CD8-positive, alpha-beta memory T cell (primary cell): ENCODE data around the gene SLC43A2. TPM values are rescaled to one million over a fixed set of nuclear protein-coding genes. Genes with fewer than 3 reads are reported as not detected.

ENCODE experiments used
- CTCF ChIA-PET: fragments of 350-600 bp; sonication (Branson Sonifier 250); formaldehyde crosslinking; loops from one replicate; lab custom pipeline; 2021; ENCODE audit warnings: antibody characterized with exemption; lab: Charles Lee
- POLR2A ChIA-PET: fragments of 350-600 bp; sonication (Branson Sonifier 250); formaldehyde crosslinking; loops from one replicate; lab custom pipeline; 2021; ENCODE audit warnings: antibody characterized with exemption; lab: Charles Lee
- DNase-seq, 5 donors: peaks; one replicate each; pipeline versions ENCODE4 v3.0.0 to v3.0.0-alpha.2; 2020 to 2022; ENCODE audit warnings: mixed read lengths in 1 of 5
- H3K27ac ChIP-seq: one replicate; pipeline ENCODE4 v1.7.0; 2013; ENCODE audit warnings: low read depth, mild to moderate bottlenecking, low read length, moderate library complexity
- H3K27me3 ChIP-seq: 2 replicates; pipeline ENCODE4 v1.7.0; 2013; ENCODE audit warnings: low read length, mild to moderate bottlenecking; ENCODE audit not compliant: insufficient read depth, poor library complexity, severe bottlenecking
- H3K36me3 ChIP-seq: 2 replicates; pipeline ENCODE4 v1.7.0; 2013; ENCODE audit warnings: mild to moderate bottlenecking, low read length, moderate library complexity; ENCODE audit not compliant: insufficient read depth
- H3K4me1 ChIP-seq: 2 replicates; pipeline ENCODE4 v1.7.0; 2013; ENCODE audit warnings: mild to moderate bottlenecking, low read length, moderate library complexity; ENCODE audit not compliant: insufficient read depth
- H3K4me3 ChIP-seq: 2 replicates; pipeline ENCODE4 v1.7.0; 2013; ENCODE audit warnings: mild to moderate bottlenecking, low read length
- H3K9me3 ChIP-seq: 2 replicates; pipeline ENCODE4 v1.7.0; 2013; ENCODE audit warnings: mild to moderate bottlenecking, low read length
- H3K27ac Mint-ChIP-seq, 8 donors: one replicate each; pipeline ENCODE4 v1.8.0; 2020 to 2021; ENCODE audit warnings: mixed read lengths in 8 of 8, mild to moderate bottlenecking in 6 of 8, inconsistent platforms in 3 of 8, moderate library complexity in 3 of 8
- H3K27me3 Mint-ChIP-seq, 2 donors: one replicate each; pipeline ENCODE4 v1.8.0; 2020 to 2021; ENCODE audit warnings: mixed read lengths in 2 of 2, mild to moderate bottlenecking in 1 of 2, moderate library complexity in 1 of 2
- H3K36me3 Mint-ChIP-seq, 3 donors: one replicate each; pipeline ENCODE4 v1.8.0; 2020 to 2021; ENCODE audit warnings: mixed read lengths in 3 of 3, inconsistent platforms in 1 of 3, mild to moderate bottlenecking in 1 of 3
- H3K4me1 Mint-ChIP-seq, 3 donors: one replicate each; pipeline ENCODE4 v1.8.0; 2020 to 2021; ENCODE audit warnings: mixed read lengths in 3 of 3, inconsistent platforms in 1 of 3, mild to moderate bottlenecking in 1 of 3
- H3K4me3 Mint-ChIP-seq, 7 donors: one replicate each; pipeline ENCODE4 v1.8.0; 2020 to 2021; ENCODE audit warnings: mixed read lengths in 7 of 7, mild to moderate bottlenecking in 6 of 7, moderate library complexity in 4 of 7, inconsistent platforms in 2 of 7
- H3K9me3 Mint-ChIP-seq, 5 donors: one replicate each; pipeline ENCODE4 v1.8.0; 2020 to 2022; ENCODE audit warnings: mixed read lengths in 5 of 5, mild to moderate bottlenecking in 3 of 5, moderate library complexity in 2 of 5, inconsistent platforms in 1 of 5
- polyA plus RNA-seq: library from polyadenylated mRNA; unstranded; fragments of 300-500 nt; fragmentation: Illumina TruSeq; gene quantifications from one replicate; pipeline ENCODE4 v1.2.3, GENCODE V29; 2021
- total RNA-seq, 2 experiments: library from RNA; stranded (reverse); gene quantifications; one replicate each; pipeline ENCODE4 v1.2.3, GENCODE V29; 2021

SLC43A2 gene
- total and polyA plus RNA-seq, 3 experiments from 2014 or later, result 1.6 to 10.2 (median 9.0) TPM

DNA sequence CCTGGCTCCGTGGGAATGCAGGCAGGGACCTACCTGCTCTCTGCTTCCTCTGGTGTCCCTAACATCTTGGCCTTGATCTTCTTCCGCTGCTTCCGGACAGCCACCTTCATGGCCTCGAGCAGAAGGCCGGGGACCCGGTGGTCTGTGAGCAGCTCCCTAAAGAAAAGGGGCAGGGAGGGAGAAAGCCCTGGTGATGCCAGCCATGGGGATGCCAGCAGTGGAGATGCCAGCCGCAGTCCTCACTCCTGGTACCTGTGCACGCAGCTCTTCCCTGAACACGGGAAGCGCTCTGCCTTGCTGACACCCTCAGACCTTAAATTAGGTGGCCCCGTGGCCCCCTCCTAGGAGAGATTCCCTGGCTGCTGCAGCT lies 19.2 kb upstream of the SLC43A2 start:
- no peaks in the 10 kb centered on the region for H3K27me3 Mint-ChIP-seq
- ChIA-PET CTCF (interaction anchor here (1.3 to 4.5 kb wide), 5 partner anchors 10 to 131 kb away, joined by 3 to 49 read pairs (median 8); partner anchors contain the start of genes INPP5K and SLC43A2), POLR2A (interaction anchor here (2.2 kb wide), 1 partner anchor 18 kb away, joined by 20 read pairs; no protein-coding TSS in a partner anchor)
- no peaks in the 10 kb centered on the region for H3K9me3 Mint-ChIP-seq
- H3K27ac Mint-ChIP-seq, result peak overlapping the region in 1 of 8 donors; percentile 72
- H3K4me3 Mint-ChIP-seq, result peak overlapping the region in 4 of 7 donors; percentile 38 to 81 (median 54)
- Histone ChIP-seq H3K4me1 (peaks cover 24% of the 10 kb centered on the region), H3K27ac (no peak overlapping the region), H3K27me3 (no peaks in the 10 kb centered on the region), H3K4me3 (peak overlapping the region; percentile 59), H3K9me3 (no peaks in the 10 kb centered on the region), H3K36me3 (peaks cover 20% of the 10 kb centered on the region)
- peaks cover 0 to 26% (median 0%) of the 10 kb centered on the region in 3 donors for H3K36me3 Mint-ChIP-seq
- H3K4me1 Mint-ChIP-seq, result peaks cover 9 to 32% (median 14%) of the 10 kb centered on the region in 3 donors
- no peak for DNase-seq

- peak overlapping the region in 2 of 8 donors; percentile 51 to 58 for H3K27ac Mint-ChIP-seq
- DNase-seq, result no peak
- H3K27ac ChIP-seq, result no peak overlapping the region
- no peaks in the 10 kb centered on the region for H3K9me3 ChIP-seq
- H3K4me3 ChIP-seq, result no peak overlapping the region
- no peaks in the 10 kb centered on the region for H3K27me3 Mint-ChIP-seq
- H3K4me1 ChIP-seq, result peaks cover 24% of the 10 kb centered on the region
- H3K36me3 Mint-ChIP-seq, result peaks cover 0 to 12% (median 0%) of the 10 kb centered on the region in 3 donors
- H3K27me3 ChIP-seq, result no peaks in the 10 kb centered on the region
- peaks cover 8% of the 10 kb centered on the region for H3K36me3 ChIP-seq
- no peaks in the 10 kb centered on the region for H3K9me3 Mint-ChIP-seq
- peaks cover 9 to 32% (median 14%) of the 10 kb centered on the region in 3 donors for H3K4me1 Mint-ChIP-seq
- H3K4me3 Mint-ChIP-seq, result peak overlapping the region in 4 of 7 donors; percentile 8 to 76 (median 25)
- POLR2A ChIA-PET, result interaction anchor here (1.7 kb wide), 2 partner anchors 17 to 84 kb away, joined by 4 to 7 read pairs; partner anchors contain the start of genes PITPNA and SLC43A2
- CTCF ChIA-PET, result interaction anchor here (0.7 to 4.5 kb wide), 2 partner anchors 16 to 20 kb away, joined by 3 to 49 read pairs; partner anchors contain the start of gene SLC43A2
These were observed 17.7 kb upstream of the SLC43A2 start for GRCh38 chr17:1646199-1646875.

- no peak for DNase-seq
- Mint-ChIP-seq H3K4me3 (peak within 1 kb of the TSS in 6 of 7 donors; percentile 8 to 87 (median 82)), H3K27ac (peak within 1 kb of the TSS in 3 of 8 donors; percentile 42 to 58 (median 51)), H3K9me3 (no peaks in the 10 kb centered on the region), H3K27me3 (no peaks in the 10 kb centered on the region), H3K4me1 (peaks cover 9 to 32% (median 14%) of the 10 kb centered on the region in 3 donors), H3K36me3 (peaks cover 0 to 3% (median 0%) of the 10 kb centered on the region in 3 donors)
- Histone ChIP-seq H3K27me3 (no peaks in the 10 kb centered on the region), H3K4me3 (no peak within 1 kb of the TSS), H3K9me3 (no peaks in the 10 kb centered on the region), H3K4me1 (peaks cover 24% of the 10 kb centered on the region), H3K36me3 (no peaks in the 10 kb centered on the region), H3K27ac (no peak within 1 kb of the TSS)
- ChIA-PET CTCF (interaction anchor here (0.7 to 4.5 kb wide), 3 partner anchors 15 to 19 kb away, joined by 3 to 49 read pairs (median 3); partner anchors contain the start of gene SLC43A2), POLR2A (interaction anchor here (1.7 kb wide), 2 partner anchors 16 to 83 kb away, joined by 4 to 7 read pairs; partner anchors contain the start of genes PITPNA and SLC43A2)
These were observed 16.9 kb upstream of the SLC43A2 start, which contains the start of gene SCARF1 for GRCh38 chr17:1645207-1646171. Gene SCARF1 (minus strand): TSS chr17:1645732. CDS start chr17:1645697, 35 bp downstream.

- ChIA-PET CTCF (interaction anchor here (1.2 kb wide), 1 partner anchor 14 kb away, joined by 3 read pairs; no protein-coding TSS in a partner anchor), POLR2A (interaction anchor here (0.8 to 1.7 kb wide), 2 partner anchors 12 to 15 kb away, joined by 3 to 7 read pairs; partner anchors contain the start of gene SLC43A2)
- Mint-ChIP-seq H3K9me3 (no peaks in the 10 kb centered on the region), H3K27ac (peak overlapping the region in 3 of 8 donors; percentile 42 to 72 (median 58)), H3K4me3 (peak overlapping the region; percentile 80 to 87 (median 81)), H3K4me1 (peaks cover 9 to 28% (median 12%) of the 10 kb centered on the region in 3 donors), H3K36me3 (no peaks in the 10 kb centered on the region), H3K27me3 (no peaks in the 10 kb centered on the region)
- Histone ChIP-seq H3K27me3 (no peaks in the 10 kb centered on the region), H3K27ac (no peak overlapping the region), H3K9me3 (no peaks in the 10 kb centered on the region), H3K4me1 (peaks cover 24% of the 10 kb centered on the region), H3K4me3 (peak overlapping the region; percentile 45), H3K36me3 (no peaks in the 10 kb centered on the region)
- no peak for DNase-seq
These were observed 16.0 kb upstream of the SLC43A2 start for GRCh38 chr17:1644493-1645206.

GRCh38 chr17:1643999-1644492 lies 15.4 kb upstream of the SLC43A2 start:
- H3K27ac Mint-ChIP-seq, result peak overlapping the region in 4 of 8 donors; percentile 42 to 77 (median 65)
- peak overlapping the region; percentile 80 to 87 (median 81) for H3K4me3 Mint-ChIP-seq
- H3K4me1 Mint-ChIP-seq, result peaks cover 9 to 28% (median 12%) of the 10 kb centered on the region in 3 donors
- ChIA-PET CTCF (interaction anchor here (1.1 to 1.2 kb wide), 2 partner anchors 14 to 77 kb away, joined by 3 read pairs; no protein-coding TSS in a partner anchor), POLR2A (interaction anchor here (0.8 kb wide), 1 partner anchor 12 kb away, joined by 3 read pairs; no protein-coding TSS in a partner anchor)
- DNase-seq, result no peak
- H3K27me3 Mint-ChIP-seq, result no peaks in the 10 kb centered on the region
- Histone ChIP-seq H3K4me1 (peaks cover 24% of the 10 kb centered on the region), H3K36me3 (no peaks in the 10 kb centered on the region), H3K4me3 (peak overlapping the region; percentile 45), H3K27me3 (no peaks in the 10 kb centered on the region), H3K9me3 (no peaks in the 10 kb centered on the region), H3K27ac (no peak overlapping the region)
- no peaks in the 10 kb centered on the region for H3K36me3 Mint-ChIP-seq
- no peaks in the 10 kb centered on the region for H3K9me3 Mint-ChIP-seq

DNA sequence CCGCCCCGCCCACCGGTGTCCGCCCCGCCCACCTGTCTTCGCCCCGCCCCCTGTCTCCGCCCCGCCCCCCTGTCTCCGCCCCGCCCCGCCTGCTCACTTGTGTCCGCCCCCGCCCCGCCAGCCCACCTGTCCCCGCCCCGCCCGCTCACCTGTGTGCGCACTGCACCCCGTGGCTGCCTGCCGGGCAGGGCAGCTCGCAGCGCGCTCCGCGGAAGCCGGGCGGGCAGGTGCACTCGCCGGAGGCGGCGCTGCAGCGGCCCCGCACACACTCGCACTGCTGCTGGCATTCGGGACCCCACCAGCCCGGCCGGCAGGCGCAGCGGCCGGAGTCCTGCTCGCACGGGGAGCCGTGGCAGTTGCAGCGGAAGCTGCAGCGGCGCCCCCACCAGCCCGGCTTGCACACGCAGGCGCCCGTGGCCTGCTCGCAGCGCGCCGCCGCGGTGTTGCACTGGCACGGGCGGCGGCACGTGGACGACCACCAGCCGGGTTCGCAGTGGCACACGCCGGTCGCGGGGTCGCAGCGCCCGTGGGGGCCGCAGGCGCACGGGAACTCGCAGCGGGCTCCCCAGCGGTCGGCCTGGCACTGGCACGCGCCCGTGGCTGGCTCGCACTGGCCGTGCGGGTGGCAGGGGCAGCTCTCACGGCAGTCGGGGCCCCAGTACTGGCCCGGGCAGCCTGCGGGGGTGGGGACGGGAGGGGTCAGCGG lies 14.8 kb upstream of the SLC43A2 start:
- H3K36me3 ChIP-seq, result no peaks in the 10 kb centered on the region
- Mint-ChIP-seq H3K4me1 (peaks cover 9 to 25% (median 12%) of the 10 kb centered on the region in 3 donors), H3K36me3 (no peaks in the 10 kb centered on the region), H3K27me3 (no peaks in the 10 kb centered on the region), H3K27ac (peak overlapping the region in 1 of 8 donors; percentile 58), H3K9me3 (no peaks in the 10 kb centered on the region), H3K4me3 (peak overlapping the region in 3 of 7 donors; percentile 80 to 87 (median 81))
- ChIA-PET CTCF (interaction anchor here (1.1 kb wide), 1 partner anchor 77 kb away, joined by 3 read pairs; no protein-coding TSS in a partner anchor), POLR2A (no interaction called here)
- H3K4me3 ChIP-seq, result peak overlapping the region; percentile 45
- no peak overlapping the region for H3K27ac ChIP-seq
- peak; percentile 67 to 84 (median 74) for DNase-seq
- no peaks in the 10 kb centered on the region for H3K27me3 ChIP-seq
- peaks cover 22% of the 10 kb centered on the region for H3K4me1 ChIP-seq
- H3K9me3 ChIP-seq, result no peaks in the 10 kb centered on the region
